SK-N-SH treated with all-trans-retinoic acid at 6 μM for 48 hours (cell line): ENCODE measurements around the gene TOPBP1.

Source experiments
- ARNTL ChIP-seq: fragments of 450-650 bp; formaldehyde crosslinking; IDR thresholded peaks from 2 replicates; pipeline ENCODE4 v1.5.0; 2020; ENCODE audit warnings: low read depth, mild to moderate bottlenecking, moderate library complexity, borderline replicate concordance
- GLIS3 ChIP-seq: fragments of 250-450 bp; sonication (Bioruptor Pico); IDR thresholded peaks from 2 replicates; pipeline ENCODE4 v1.5.0; 2020; ENCODE audit warnings: mild to moderate bottlenecking, moderate library complexity
- OSR1 ChIP-seq: fragments of 250-450 bp; sonication (Bioruptor Pico); IDR thresholded peaks from 2 replicates; pipeline ENCODE4 v1.8.0; 2022; ENCODE audit warnings: moderate library complexity, mild to moderate bottlenecking, inconsistent platforms
- PPARA ChIP-seq: fragments of 250-450 bp; sonication (Bioruptor Pico); IDR thresholded peaks from 2 replicates; pipeline ENCODE4 v1.5.0; 2020; ENCODE audit warnings: mild to moderate bottlenecking, borderline replicate concordance
- RARB ChIP-seq: fragments of 250-450 bp; sonication (Bioruptor Pico); IDR thresholded peaks from 2 replicates; pipeline ENCODE4 v1.8.0; 2021; ENCODE audit warnings: mild to moderate bottlenecking, moderate library complexity
- TCF4 ChIP-seq: fragments of 250-450 bp; sonication (Bioruptor Pico); IDR thresholded peaks from 2 replicates; pipeline ENCODE4 v1.8.0; 2021; ENCODE audit warnings: mild to moderate bottlenecking, moderate library complexity, borderline replicate concordance
- ZC3H10 ChIP-seq: fragments of 250-450 bp; sonication (Bioruptor Pico); IDR thresholded peaks from 2 replicates; pipeline ENCODE4 v1.5.1; 2021; ENCODE audit warnings: mild to moderate bottlenecking, moderate library complexity
- ZFP3 ChIP-seq: fragments of 250-450 bp; sonication (Bioruptor Pico); IDR thresholded peaks from 2 replicates; pipeline ENCODE4 v1.5.0; 2020; ENCODE audit warnings: mild to moderate bottlenecking, moderate library complexity
- ZFP30 ChIP-seq: fragments of 450-650 bp; formaldehyde crosslinking; IDR thresholded peaks from 2 replicates; pipeline ENCODE4 v1.5.0; 2022; ENCODE audit warnings: mild to moderate bottlenecking, moderate library complexity
- TF ChIP-seq, protein P1 (sequence below): fragments of 250-450 bp; sonication (Bioruptor Pico); IDR thresholded peaks from 2 replicates; pipeline ENCODE4 v1.8.0; 2020; ENCODE audit warnings: mild to moderate bottlenecking, moderate library complexity, borderline replicate concordance
- TF ChIP-seq, protein P2 (sequence below): fragments of 250-450 bp; sonication (Bioruptor Pico); IDR thresholded peaks from 2 replicates; pipeline ENCODE4 v1.5.1; 2020; ENCODE audit warnings: low read depth, mild to moderate bottlenecking, moderate library complexity
- TF ChIP-seq, protein P3 (sequence below): fragments of 250-450 bp; sonication (Bioruptor Pico); IDR thresholded peaks from 2 replicates; pipeline ENCODE4 v1.5.0; 2020; ENCODE audit warnings: mild to moderate bottlenecking, moderate library complexity

DNA sequence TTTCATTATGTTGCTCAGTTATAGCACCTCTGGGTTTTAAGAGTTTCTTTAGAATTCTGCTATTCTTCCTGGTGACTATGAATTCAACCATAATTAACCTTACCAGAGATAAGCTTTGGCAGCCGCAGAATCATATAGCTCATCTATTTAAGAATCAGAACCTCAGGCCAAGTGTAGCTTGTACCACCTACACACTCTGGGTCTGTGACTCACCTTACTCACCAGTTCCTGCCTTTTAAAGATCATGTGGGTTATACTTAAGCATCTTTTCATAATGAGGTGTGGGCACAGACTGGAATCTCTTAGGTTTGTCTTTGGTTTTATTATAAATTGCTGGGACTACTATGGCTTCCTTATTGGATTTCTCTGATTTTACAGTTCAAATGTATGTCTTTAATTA lies 66.4 kb downstream of the TOPBP1 start:
- no peak for TF ChIP-seq RARB (CRISPR knock-in tag)
- TF ChIP-seq, protein P1, sequence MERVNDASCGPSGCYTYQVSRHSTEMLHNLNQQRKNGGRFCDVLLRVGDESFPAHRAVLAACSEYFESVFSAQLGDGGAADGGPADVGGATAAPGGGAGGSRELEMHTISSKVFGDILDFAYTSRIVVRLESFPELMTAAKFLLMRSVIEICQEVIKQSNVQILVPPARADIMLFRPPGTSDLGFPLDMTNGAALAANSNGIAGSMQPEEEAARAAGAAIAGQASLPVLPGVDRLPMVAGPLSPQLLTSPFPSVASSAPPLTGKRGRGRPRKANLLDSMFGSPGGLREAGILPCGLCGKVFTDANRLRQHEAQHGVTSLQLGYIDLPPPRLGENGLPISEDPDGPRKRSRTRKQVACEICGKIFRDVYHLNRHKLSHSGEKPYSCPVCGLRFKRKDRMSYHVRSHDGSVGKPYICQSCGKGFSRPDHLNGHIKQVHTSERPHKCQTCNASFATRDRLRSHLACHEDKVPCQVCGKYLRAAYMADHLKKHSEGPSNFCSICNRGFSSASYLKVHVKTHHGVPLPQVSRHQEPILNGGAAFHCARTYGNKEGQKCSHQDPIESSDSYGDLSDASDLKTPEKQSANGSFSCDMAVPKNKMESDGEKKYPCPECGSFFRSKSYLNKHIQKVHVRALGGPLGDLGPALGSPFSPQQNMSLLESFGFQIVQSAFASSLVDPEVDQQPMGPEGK = no peak
- TF ChIP-seq ZFP30 (CRISPR knock-in tag) = no peak
- no peak for TF ChIP-seq GLIS3 (CRISPR knock-in tag)
- no peak for TF ChIP-seq ZFP3 (CRISPR knock-in tag)
- TF ChIP-seq OSR1 = no peak
- TF ChIP-seq ARNTL (CRISPR knock-in tag) = no peak
- no peak for TF ChIP-seq ZC3H10
- no peak for TF ChIP-seq PPARA (CRISPR knock-in tag)
- TF ChIP-seq, protein P2, sequence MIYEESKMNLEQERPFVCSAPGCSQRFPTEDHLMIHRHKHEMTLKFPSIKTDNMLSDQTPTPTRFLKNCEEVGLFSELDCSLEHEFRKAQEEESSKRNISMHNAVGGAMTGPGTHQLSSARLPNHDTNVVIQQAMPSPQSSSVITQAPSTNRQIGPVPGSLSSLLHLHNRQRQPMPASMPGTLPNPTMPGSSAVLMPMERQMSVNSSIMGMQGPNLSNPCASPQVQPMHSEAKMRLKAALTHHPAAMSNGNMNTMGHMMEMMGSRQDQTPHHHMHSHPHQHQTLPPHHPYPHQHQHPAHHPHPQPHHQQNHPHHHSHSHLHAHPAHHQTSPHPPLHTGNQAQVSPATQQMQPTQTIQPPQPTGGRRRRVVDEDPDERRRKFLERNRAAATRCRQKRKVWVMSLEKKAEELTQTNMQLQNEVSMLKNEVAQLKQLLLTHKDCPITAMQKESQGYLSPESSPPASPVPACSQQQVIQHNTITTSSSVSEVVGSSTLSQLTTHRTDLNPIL (CRISPR knock-in tag) = no peak
- TF ChIP-seq, protein P3, sequence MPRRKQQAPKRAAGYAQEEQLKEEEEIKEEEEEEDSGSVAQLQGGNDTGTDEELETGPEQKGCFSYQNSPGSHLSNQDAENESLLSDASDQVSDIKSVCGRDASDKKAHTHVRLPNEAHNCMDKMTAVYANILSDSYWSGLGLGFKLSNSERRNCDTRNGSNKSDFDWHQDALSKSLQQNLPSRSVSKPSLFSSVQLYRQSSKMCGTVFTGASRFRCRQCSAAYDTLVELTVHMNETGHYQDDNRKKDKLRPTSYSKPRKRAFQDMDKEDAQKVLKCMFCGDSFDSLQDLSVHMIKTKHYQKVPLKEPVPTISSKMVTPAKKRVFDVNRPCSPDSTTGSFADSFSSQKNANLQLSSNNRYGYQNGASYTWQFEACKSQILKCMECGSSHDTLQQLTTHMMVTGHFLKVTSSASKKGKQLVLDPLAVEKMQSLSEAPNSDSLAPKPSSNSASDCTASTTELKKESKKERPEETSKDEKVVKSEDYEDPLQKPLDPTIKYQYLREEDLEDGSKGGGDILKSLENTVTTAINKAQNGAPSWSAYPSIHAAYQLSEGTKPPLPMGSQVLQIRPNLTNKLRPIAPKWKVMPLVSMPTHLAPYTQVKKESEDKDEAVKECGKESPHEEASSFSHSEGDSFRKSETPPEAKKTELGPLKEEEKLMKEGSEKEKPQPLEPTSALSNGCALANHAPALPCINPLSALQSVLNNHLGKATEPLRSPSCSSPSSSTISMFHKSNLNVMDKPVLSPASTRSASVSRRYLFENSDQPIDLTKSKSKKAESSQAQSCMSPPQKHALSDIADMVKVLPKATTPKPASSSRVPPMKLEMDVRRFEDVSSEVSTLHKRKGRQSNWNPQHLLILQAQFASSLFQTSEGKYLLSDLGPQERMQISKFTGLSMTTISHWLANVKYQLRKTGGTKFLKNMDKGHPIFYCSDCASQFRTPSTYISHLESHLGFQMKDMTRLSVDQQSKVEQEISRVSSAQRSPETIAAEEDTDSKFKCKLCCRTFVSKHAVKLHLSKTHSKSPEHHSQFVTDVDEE (CRISPR knock-in tag) = no peak
- no peak for TF ChIP-seq TCF4
